GM12878 (cell line): ENCODE results near the gene CDC42BPA. TPM values are rescaled to one million over a fixed set of nuclear protein-coding genes. Genes with fewer than 3 reads are reported as not detected.

Experiments
- ATAC-seq: fragments of 200-7000 bp; cut with Tn5 transposase; 3 replicates; pipeline ENCODE4 v1.9.1; 2020; ENCODE audit warnings: mild to moderate bottlenecking, moderate library complexity
- BruUV-seq: library from RNA; stranded (reverse); fragments of 400-500 nt; replicated peaks from 2 replicates; lab custom pipeline; 2021; lab: Mats Ljungman, UMichigan
- CTCF ChIA-PET: fragments of 300-600 bp; sonication (Branson Sonifier 250); formaldehyde crosslinking; extraction: SDS; loops from one replicate; lab custom pipeline; 2021; ENCODE audit warnings: inconsistent platforms; lab: Yijun Ruan, JAX
- POLR2A ChIA-PET: fragments of 350-600 bp; formaldehyde crosslinking; extraction: SDS; loops from one replicate; lab custom pipeline; 2021; ENCODE audit warnings: inconsistent platforms; lab: Charles Lee
- RAD21 ChIA-PET: fragments of 300-600 bp; sonication (Branson Sonifier 250); formaldehyde crosslinking; loops from one replicate; lab custom pipeline; 2023; ENCODE audit warnings: antibody characterized with exemption; ENCODE audit not compliant: unreplicated experiment; lab: Charles Lee
- SMC1A ChIA-PET: fragments of 300-600 bp; sonication (Branson Sonifier 250); formaldehyde crosslinking; loops from one replicate; lab custom pipeline; 2023; ENCODE audit not compliant: unreplicated experiment, uncharacterized antibody; lab: Charles Lee
- DNase-seq: peaks from one replicate; pipeline ENCODE4 v3.0.0-alpha.2; 2011; ENCODE audit warnings: low read depth, low spot score
- FAIRE-seq: peaks from 3 replicates; lab custom pipeline; 2011; peaks lifted over from hg19 to GRCh38; lab: Jason Lieb, UNC
- H2AFZ ChIP-seq: 2 replicates; pipeline ENCODE4 v1.6.0; 2011; ENCODE audit warnings: low read depth, low read length, control low read depth; ENCODE audit not compliant: control insufficient read depth
- H3K27ac ChIP-seq: 2 replicates; pipeline ENCODE4 v1.5.1; 2011; ENCODE audit warnings: control low read depth; ENCODE audit not compliant: control insufficient read depth, insufficient read depth
- H3K27me3 ChIP-seq, 2 experiments: replicated peaks in 1 of 2; 2 replicates each; pipeline versions ENCODE4 v1.6.0 to v1.6.1; 2011; ENCODE audit warnings: low read length in 1 of 2; ENCODE audit not compliant: control insufficient read depth in 2 of 2, insufficient read depth in 2 of 2
- H3K36me3 ChIP-seq, 2 experiments: 2 replicates each; pipeline ENCODE4 v1.5.1; 2011; ENCODE audit warnings: low read length in 1 of 2; ENCODE audit not compliant: control insufficient read depth in 2 of 2, insufficient read depth in 2 of 2
- H3K4me1 ChIP-seq: 2 replicates; pipeline ENCODE4 v1.6.1; 2011; ENCODE audit warnings: mild to moderate bottlenecking, low read length, moderate library complexity, mixed read lengths; ENCODE audit not compliant: control insufficient read depth, insufficient read depth
- H3K4me2 ChIP-seq: 2 replicates; pipeline ENCODE4 v1.6.0; 2011; ENCODE audit warnings: control low read depth; ENCODE audit not compliant: control insufficient read depth, insufficient read depth
- H3K4me3 ChIP-seq: fragments of 200-600 bp; sonication (generic); 2 replicates; pipeline ENCODE4 v1.5.1; 2016
- H3K79me2 ChIP-seq: 2 replicates; pipeline ENCODE4 v1.6.0; 2011; ENCODE audit warnings: low read length; ENCODE audit not compliant: control insufficient read depth, insufficient read depth
- H3K9ac ChIP-seq: 2 replicates; pipeline ENCODE4 v1.8.0; 2011; ENCODE audit warnings: low read length, control low read depth, mixed read lengths; ENCODE audit not compliant: control insufficient read depth, insufficient read depth
- H3K9me3 ChIP-seq: replicated peaks from 3 replicates; pipeline ENCODE4 v1.5.1; 2011; ENCODE audit warnings: mild to moderate bottlenecking, low read length; ENCODE audit not compliant: control insufficient read depth, insufficient read depth
- H4K20me1 ChIP-seq: 2 replicates; pipeline ENCODE4 v1.6.0; 2011; ENCODE audit not compliant: control insufficient read depth, insufficient read depth
- ASH2L ChIP-seq: fragments of 300-600, 200-600 bp; sonication (generic); IDR thresholded peaks from 2 replicates; pipeline ENCODE4 v1.6.1; 2017; ENCODE audit warnings: low read depth, mild to moderate bottlenecking, borderline replicate concordance
- E4F1 ChIP-seq: fragments of 450-650 bp; IDR thresholded peaks from 2 replicates; pipeline ENCODE4 v1.6.1; 2018; ENCODE audit warnings: borderline replicate concordance, mild to moderate bottlenecking; ENCODE audit not compliant: partially characterized antibody
- IKZF2 ChIP-seq, 2 experiments: fragments of 450-650 bp; IDR thresholded peaks; 2 replicates each; pipeline ENCODE4 v1.6.1; 2017; ENCODE audit warnings: mild to moderate bottlenecking in 2 of 2, moderate library complexity in 2 of 2
- NFIC ChIP-seq: IDR thresholded peaks from 2 replicates; pipeline ENCODE4 v1.6.1; 2012; ENCODE audit warnings: low read depth, mild to moderate bottlenecking, inconsistent platforms, low read length, moderate library complexity
- WRNIP1 ChIP-seq: IDR thresholded peaks from 2 replicates; pipeline ENCODE4 v1.6.1; 2011; ENCODE audit warnings: low read depth, low read length, improper control_type of control experiment, borderline replicate concordance
- WGBS: methylation state at CpG from one replicate; pipeline ENCODE4 v1.1.6; 2016; ENCODE audit warnings: low lambda C conversion rate; ENCODE audit not compliant: insufficient replicate concordance, insufficient coverage; ENCODE audit errors: missing lambda C conversion rate; 5-methylcytosine and 5-hydroxymethylcytosine counted together
- in situ Hi-C: fragments of 300-500 bp; cut with MboI; formaldehyde crosslinking; loops from 9 replicates; pipeline ENCODE4 v1.14.3; 2018; ENCODE audit warnings: mixed read lengths
- intact Hi-C: fragments of 100-400 bp; cut with micrococcal nuclease; formaldehyde crosslinking; loops from one replicate; pipeline ENCODE4 v1.14.2; 2022; ENCODE audit not compliant: unreplicated experiment
- polyA plus RNA-seq, 11 experiments: library from polyadenylated mRNA; depleted of rRNA in 4 of 11; unstranded in 6 of 11; stranded (reverse) in 5 of 11; fragments of >200 nt; fragmentation: Nextera tagmentation in 4 of 11; fragmentation: Illumina TruSeq in 1 of 11; extraction: Ambion mirVana in 4 of 11; extraction: Trizol in 1 of 11; gene quantifications; 1 replicate in 1 of 11; 2 replicates in 10 of 11; pipeline versions ENCODE4 v1.2.1 to v1.2.3, GENCODE V29; 2011 to 2016; ENCODE audit warnings: inconsistent platforms in 2 of 11, missing spikeins in 2 of 11, low read depth in 1 of 11
- total RNA-seq, 4 experiments: library from RNA; depleted of rRNA in 3 of 4; stranded (reverse); fragments of >200 nt in 3 of 4; fragmentation: Illumina TruSeq in 1 of 4; extraction: Trizol in 1 of 4; gene quantifications; 2 replicates each; pipeline versions ENCODE4 v1.2.1 to v1.2.3, GENCODE V29; 2013 to 2021

Gene CDC42BPA
- total and polyA plus RNA-seq, 10 of the 15 experiments (the other 5 are each of a cell fraction or from before 2014, with no cell fraction given), result 0.02 to 0.52 (median 0.10) TPM

- H3K79me2 ChIP-seq, result no peaks in the 10 kb centered on the region
- POLR2A ChIA-PET, result no interaction called here
- intact Hi-C loops, result no loop called here
- H3K9me3 ChIP-seq, result no peaks in the 10 kb centered on the region
- no peak overlapping the region for H3K9ac ChIP-seq
- H3K27ac ChIP-seq, result no peak overlapping the region
- no peak overlapping the region for H3K4me3 ChIP-seq
- no peaks in the 10 kb centered on the region for H3K4me1 ChIP-seq
- H4K20me1 ChIP-seq, result no peaks in the 10 kb centered on the region
- H2AFZ ChIP-seq, result no peak overlapping the region
- H3K36me3 ChIP-seq, result no peaks in the 10 kb centered on the region
- RAD21 ChIA-PET, result no interaction called here
- TF ChIP-seq ASH2L (no peak), WRNIP1 (no peak), E4F1 (no peak), IKZF2 (IDR thresholded peaks at IDR 0.05) (no peak), NFIC (no peak)
- ATAC-seq (no peak), DNase-seq (no peak), FAIRE-seq (no peak)
- no peak overlapping the region for H3K4me2 ChIP-seq
- BruUV-seq, result no TSS peak
- no peaks in the 10 kb centered on the region for H3K27me3 ChIP-seq
- CTCF ChIA-PET, result no interaction called here
- SMC1A ChIA-PET, result interaction anchor here (1.3 kb wide), 1 partner anchor 14 kb away, joined by 3 read pairs; no protein-coding TSS in a partner anchor
- in situ Hi-C loops, result no loop called here
- 31% methylated on average over 8 of the region's 8 CpGs for WGBS
Measured at GRCh38 chr1:227330279-227331076, 12.2 kb upstream of the CDC42BPA start.
